Measurements from ENCODE around the gene RARB.
A peak's percentile ranks its signal among the peaks of the same experiment; 100 is the strongest.

Gene RARB

DNA sequence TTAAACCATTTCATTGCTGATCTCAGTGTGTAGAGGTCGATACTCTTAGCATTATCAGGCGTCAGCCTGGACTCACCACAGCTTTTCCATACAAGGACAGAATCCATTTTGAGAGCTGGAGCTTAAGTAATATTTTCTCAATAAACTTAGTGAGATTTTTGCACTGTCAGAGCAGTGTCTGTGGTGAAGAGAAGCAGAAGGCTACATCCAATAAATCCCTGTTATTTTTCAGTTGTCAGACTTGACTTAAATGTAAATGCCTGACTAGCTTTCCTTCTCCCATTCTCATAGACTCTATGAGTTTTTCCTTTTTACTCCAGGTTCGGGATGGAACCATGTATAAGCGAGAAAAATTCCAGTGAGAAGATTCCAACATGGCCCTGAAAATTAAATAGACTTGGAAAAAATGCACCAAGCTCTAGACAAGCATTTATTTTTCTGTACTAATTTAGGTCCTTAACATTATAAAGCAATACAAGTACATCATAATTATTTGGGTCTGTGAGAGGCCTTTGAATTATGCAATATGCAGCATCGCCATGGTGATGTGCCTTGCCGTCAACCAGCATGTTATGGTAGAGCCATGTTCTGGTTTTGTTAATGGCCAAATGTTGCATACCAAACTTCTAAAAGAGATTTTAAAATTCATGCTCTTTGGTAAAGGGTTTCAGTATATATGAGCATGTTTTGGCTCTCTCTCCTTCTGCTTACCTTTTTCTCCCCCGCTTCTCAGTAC lies 62.0 kb downstream of the RARB start:
- TF ChIP-seq, protein P1, sequence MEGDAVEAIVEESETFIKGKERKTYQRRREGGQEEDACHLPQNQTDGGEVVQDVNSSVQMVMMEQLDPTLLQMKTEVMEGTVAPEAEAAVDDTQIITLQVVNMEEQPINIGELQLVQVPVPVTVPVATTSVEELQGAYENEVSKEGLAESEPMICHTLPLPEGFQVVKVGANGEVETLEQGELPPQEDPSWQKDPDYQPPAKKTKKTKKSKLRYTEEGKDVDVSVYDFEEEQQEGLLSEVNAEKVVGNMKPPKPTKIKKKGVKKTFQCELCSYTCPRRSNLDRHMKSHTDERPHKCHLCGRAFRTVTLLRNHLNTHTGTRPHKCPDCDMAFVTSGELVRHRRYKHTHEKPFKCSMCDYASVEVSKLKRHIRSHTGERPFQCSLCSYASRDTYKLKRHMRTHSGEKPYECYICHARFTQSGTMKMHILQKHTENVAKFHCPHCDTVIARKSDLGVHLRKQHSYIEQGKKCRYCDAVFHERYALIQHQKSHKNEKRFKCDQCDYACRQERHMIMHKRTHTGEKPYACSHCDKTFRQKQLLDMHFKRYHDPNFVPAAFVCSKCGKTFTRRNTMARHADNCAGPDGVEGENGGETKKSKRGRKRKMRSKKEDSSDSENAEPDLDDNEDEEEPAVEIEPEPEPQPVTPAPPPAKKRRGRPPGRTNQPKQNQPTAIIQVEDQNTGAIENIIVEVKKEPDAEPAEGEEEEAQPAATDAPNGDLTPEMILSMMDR (conservative IDR thresholded peaks at IDR 0.05; ENCODE audit: low read length) = no peak
- H3K4me3 ChIP-seq (ENCODE audit: low read length) = no peak overlapping the region
- no peak for DNase-seq (ENCODE audit: low read depth)

DNA sequence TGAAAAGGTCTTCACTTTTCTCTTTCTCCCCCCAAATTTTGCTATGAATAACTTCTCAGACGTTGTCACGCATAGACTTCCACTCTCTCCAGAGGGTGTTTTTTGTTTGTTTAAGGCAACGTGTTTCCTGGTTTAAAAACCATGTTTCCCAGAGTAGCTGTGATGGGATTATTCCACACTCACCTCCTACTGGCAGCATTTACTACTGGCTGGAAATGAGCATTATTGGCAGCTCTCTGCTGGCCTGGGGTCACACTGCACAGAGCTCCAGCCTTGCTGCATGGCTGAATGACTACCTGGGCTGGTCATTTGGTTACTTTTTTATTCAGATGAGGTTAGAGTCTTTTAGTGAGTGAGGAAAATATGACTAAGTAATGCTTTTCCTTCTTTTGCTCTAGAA lies 65.2 kb downstream of the RARB start:
- H3K4me3 ChIP-seq (ENCODE audit: low read length) = no peak overlapping the region
- DNase-seq (ENCODE audit: low read depth) = no peak
- TF ChIP-seq, protein P1 (conservative IDR thresholded peaks at IDR 0.05; ENCODE audit: low read length) = no peak

DNA sequence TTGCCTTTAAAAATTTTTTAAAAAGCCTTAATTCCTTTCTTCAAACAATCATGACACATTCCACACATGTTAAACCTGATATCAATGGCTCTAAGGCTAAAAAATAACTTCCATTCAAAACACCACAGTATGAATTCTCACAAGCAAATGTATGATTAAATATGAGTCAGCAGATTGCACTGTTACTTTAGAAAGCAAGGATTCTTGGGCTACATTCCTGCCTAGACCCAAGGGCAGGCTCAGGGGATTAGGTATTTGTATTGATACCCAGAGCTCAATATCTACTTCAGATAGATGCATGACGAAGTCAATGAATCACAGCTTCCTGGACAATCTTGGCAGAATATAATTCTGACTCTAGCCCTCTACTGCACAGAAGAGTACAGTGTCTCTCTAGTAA lies 65.7 kb downstream of the RARB start:
- no peak overlapping the region for H3K4me3 ChIP-seq (ENCODE audit: low read length)
- TF ChIP-seq, protein P1 (conservative IDR thresholded peaks at IDR 0.05; ENCODE audit: low read length) = no peak
- DNase-seq (ENCODE audit: low read depth) = peak; percentile 62

DNA sequence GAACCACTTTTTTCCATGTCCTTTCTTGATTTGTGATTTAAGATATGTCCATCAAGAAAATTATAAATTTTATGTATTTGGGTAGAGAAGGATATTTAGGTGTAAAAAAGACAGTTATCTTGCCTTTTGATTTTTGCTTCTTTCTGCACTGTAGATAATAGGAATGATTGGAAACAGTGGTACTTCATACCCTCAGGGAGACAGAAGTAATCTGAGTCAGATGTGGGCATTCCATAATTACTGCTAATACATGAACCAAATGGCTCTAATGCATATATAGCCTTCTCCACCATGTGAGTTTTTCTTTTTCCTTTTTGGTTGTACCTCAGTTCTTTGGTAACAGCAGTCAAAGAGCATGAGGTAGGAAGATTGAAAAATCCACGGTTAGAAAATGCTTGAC lies 67.2 kb downstream of the RARB start:
- TF ChIP-seq, protein P1 (conservative IDR thresholded peaks at IDR 0.05; ENCODE audit: low read length) = no peak
- no peak overlapping the region for H3K4me3 ChIP-seq (ENCODE audit: low read length)
- no peak for DNase-seq (ENCODE audit: low read depth)

DNA sequence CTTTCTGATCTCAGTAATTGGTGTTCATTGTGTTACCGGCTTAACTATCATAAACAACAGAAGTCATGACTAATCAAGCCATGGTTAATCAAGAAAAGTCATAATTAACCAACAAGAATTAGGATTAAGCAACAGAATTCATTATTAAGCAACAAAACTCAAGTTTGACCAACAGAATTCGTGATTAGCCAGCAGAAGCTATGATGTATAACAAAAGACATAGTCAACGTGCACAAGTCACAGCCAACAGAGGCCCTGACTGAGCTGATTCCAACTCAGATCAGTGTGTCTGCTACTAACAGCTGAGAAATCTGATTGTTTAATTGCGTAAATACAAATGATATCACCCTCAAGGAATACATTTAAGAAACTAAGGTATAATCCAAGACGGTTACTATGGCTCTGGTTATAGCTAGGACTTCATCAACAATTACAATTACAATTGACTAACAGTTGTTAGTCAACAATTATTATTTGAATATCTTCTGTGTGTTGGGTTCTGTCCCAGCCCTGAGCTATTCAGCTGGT lies 67.7 kb downstream of the RARB start:
- H3K4me3 ChIP-seq (ENCODE audit: low read length) = no peak overlapping the region
- TF ChIP-seq, protein P1 (conservative IDR thresholded peaks at IDR 0.05; ENCODE audit: low read length) = no peak
- DNase-seq (ENCODE audit: low read depth) = peak; percentile 33

DNA sequence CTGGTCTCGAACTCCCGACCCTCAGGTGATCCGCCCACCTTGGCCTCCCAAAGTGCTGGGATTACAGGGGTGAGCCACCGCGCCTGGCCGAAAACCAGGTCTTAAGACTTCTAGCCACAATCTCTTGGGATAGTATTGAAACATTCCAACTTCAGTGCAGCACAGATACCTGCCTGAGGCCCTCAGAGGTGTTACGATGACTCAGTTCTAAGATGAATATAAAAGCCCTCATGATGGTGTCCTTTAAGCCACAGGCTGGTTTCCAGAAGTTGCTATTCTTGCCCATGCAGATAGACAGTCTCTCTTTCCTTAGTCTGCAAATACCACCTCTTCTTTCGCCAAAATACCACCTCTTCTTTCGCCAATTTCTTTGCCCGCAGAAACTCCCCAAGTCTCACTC lies 69.0 kb downstream of the RARB start:
- no peak for DNase-seq (ENCODE audit: low read depth)
- H3K4me3 ChIP-seq (ENCODE audit: low read length) = no peak overlapping the region
- TF ChIP-seq, protein P1 (conservative IDR thresholded peaks at IDR 0.05; ENCODE audit: low read length) = no peak

DNA sequence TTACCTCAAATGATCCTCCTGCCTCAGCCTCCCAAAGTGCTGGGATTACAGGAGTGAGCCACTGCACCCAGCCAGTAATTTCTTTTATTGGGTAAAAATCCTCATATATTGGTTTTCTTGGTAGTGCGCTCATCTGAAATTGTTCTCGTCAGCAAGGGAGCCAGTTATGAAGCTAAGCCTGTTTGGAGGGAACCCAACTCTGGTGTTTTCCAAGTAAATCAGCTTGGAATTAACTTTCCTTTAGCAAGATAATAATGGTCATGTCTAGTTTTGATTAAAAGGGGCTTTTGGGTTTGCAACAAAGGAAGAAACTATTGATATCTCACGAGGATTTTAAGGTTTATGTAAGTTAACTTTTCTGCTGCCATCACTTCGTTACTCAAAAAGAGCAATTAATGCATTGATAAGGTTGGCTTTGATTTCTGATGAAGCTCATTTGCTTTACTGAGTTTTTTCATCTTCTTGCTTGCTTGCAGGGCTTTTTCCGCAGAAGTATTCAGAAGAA lies 72.7 kb downstream of the RARB start:
- no peak for DNase-seq (ENCODE audit: low read depth)
- no peak overlapping the region for H3K4me3 ChIP-seq (ENCODE audit: low read length)
- TF ChIP-seq, protein P1 (conservative IDR thresholded peaks at IDR 0.05; ENCODE audit: low read length) = no peak
